T47D (cell line): ENCODE data around the gene SRGN.

Experiments used
- DNase-seq, 2 experiments: peaks; one replicate each; pipeline versions ENCODE4 v3.0.0 to v3.0.0-alpha.2; 2011 to 2012; ENCODE audit warnings: low read depth in 1 of 2, low spot score in 1 of 2
- JUND ChIP-seq: IDR thresholded peaks from 2 replicates; pipeline ENCODE4 v1.6.1; 2012; ENCODE audit warnings: low read depth
- in situ Hi-C: cut with HindIII; loops from 2 replicates; pipeline ENCODE4 v1.10.0; 2016; ENCODE audit warnings: low sequenced_read_pairs, low pct_unique_long_range_greater_than_20kb

The SRGN gene

GRCh38 chr10:69051710-69052487 lies 36.0 kb upstream of the SRGN start:
- TF ChIP-seq JUND, result no peak
- in situ Hi-C loops, result no loop called here
- no peak for DNase-seq

GRCh38 chr10:69052736-69053135 lies 35.2 kb upstream of the SRGN start:
- no peak for DNase-seq
- in situ Hi-C loops, result no loop called here
- no peak for TF ChIP-seq JUND

DNA sequence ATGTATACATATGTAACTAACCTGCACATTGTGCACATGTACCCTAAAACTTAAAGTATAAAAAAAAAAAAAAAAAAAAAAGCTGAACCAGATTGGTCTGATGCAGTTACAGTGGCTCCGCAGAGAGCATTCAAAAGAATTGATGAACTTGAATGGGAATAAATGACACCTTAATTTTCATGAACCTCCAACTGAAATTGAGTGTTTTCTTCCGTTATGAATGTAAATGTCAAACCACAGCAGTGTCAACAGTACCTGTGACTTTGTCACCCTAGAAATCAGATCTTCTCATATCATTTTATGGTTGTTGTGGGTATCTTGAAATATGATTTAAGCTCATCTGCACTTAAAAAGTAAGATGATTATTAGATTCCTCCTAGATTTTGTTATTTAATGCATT lies 32.7 kb upstream of the SRGN start:
- no peak for DNase-seq
- in situ Hi-C loops, result no loop called here
- TF ChIP-seq JUND, result no peak

- in situ Hi-C loops, result no loop called here
- no peak for DNase-seq
Observed at GRCh38 chr10:69056129-69056528, 31.8 kb upstream of the SRGN start.

DNA sequence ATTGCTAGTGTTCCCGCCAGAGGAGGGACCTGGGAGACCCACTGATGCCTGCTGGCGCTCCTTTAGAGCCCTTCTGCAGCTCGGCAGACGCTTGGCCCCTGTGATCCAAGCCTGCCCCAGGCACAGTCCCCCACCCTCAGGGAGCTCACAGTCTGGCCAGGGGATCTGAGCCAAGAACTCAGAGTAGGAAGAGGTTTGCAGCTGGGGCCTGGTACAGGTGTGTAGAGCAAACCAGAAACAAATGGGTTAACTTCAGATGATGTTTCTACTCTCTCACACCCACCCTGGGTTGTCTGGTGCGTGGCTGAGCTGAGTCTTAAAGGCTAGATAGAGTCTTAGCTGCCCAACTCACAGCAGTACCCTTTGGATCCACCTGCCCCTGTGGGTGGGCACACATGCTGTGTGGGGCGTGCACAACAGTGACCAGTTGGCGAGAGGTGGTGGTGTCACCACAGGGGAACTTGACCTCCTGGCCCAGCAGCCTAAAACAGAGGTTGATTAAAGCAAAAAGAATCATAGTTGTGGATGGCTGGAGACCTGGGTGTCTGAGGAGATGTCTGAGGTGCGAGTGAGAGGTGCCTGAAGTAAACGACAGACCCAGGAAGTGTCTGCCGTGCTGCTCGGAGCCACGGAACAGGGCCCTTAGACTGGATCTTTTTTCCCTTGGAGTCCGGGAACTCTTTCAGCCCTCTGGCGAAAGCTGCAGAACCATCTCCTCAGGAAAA lies 31.2 kb upstream of the SRGN start:
- no peak for TF ChIP-seq JUND
- DNase-seq, result no peak
- in situ Hi-C loops, result no loop called here

More at GRCh38 chr10:69056129-69056528, 31.8 kb upstream of the SRGN start:
- no peak for TF ChIP-seq JUND

GRCh38 chr10:69057261-69057950 lies 30.5 kb upstream of the SRGN start:
- peak in 1 of 2 experiments; percentile 17 for DNase-seq
- in situ Hi-C loops, result no loop called here
- no peak for TF ChIP-seq JUND

GRCh38 chr10:69057951-69058297 lies 30.0 kb upstream of the SRGN start:
- TF ChIP-seq JUND, result no peak
- no peak for DNase-seq
- in situ Hi-C loops, result no loop called here

GRCh38 chr10:69060127-69060798 lies 27.6 kb upstream of the SRGN start:
- no peak for DNase-seq
- in situ Hi-C loops, result no loop called here
- no peak for TF ChIP-seq JUND

- DNase-seq, result peak; percentile 51 to 86
- no peak for TF ChIP-seq JUND
- in situ Hi-C loops, result no loop called here
Observed at GRCh38 chr10:69061305-69062161, 26.4 kb upstream of the SRGN start.

GRCh38 chr10:69062901-69063300 lies 25.0 kb upstream of the SRGN start:
- in situ Hi-C loops, result no loop called here
- no peak for TF ChIP-seq JUND
- DNase-seq, result no peak

- DNase-seq, result no peak
- no peak for TF ChIP-seq JUND
- in situ Hi-C loops, result no loop called here
Observed at GRCh38 chr10:69064762-69065328, 23.1 kb upstream of the SRGN start.
